ENCODE data around the gene TUBB2B. TPM values are rescaled to one million over a fixed set of nuclear protein-coding genes. Genes with fewer than 3 reads are reported as not detected.

TUBB2B gene
- total and polyA plus RNA-seq, 10 of the 15 experiments (the other 5 are each of a cell fraction or from before 2014, with no cell fraction given): 2.6 to 75.2 (median 21.2) TPM

- TF ChIP-seq, protein P1, sequence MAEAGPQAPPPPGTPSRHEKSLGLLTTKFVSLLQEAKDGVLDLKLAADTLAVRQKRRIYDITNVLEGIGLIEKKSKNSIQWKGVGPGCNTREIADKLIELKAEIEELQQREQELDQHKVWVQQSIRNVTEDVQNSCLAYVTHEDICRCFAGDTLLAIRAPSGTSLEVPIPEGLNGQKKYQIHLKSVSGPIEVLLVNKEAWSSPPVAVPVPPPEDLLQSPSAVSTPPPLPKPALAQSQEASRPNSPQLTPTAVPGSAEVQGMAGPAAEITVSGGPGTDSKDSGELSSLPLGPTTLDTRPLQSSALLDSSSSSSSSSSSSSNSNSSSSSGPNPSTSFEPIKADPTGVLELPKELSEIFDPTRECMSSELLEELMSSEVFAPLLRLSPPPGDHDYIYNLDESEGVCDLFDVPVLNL (IDR thresholded peaks at IDR 0.05; ENCODE audit: low read depth, low read length): no peak
- TF ChIP-seq, protein P2, sequence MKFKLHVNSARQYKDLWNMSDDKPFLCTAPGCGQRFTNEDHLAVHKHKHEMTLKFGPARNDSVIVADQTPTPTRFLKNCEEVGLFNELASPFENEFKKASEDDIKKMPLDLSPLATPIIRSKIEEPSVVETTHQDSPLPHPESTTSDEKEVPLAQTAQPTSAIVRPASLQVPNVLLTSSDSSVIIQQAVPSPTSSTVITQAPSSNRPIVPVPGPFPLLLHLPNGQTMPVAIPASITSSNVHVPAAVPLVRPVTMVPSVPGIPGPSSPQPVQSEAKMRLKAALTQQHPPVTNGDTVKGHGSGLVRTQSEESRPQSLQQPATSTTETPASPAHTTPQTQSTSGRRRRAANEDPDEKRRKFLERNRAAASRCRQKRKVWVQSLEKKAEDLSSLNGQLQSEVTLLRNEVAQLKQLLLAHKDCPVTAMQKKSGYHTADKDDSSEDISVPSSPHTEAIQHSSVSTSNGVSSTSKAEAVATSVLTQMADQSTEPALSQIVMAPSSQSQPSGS (IDR thresholded peaks at IDR 0.05; ENCODE audit: low read length): peak; percentile 90
- TF ChIP-seq STAT1 (conservative IDR thresholded peaks at IDR 0.05) (no peak), HCFC1 (IDR thresholded peaks at IDR 0.05; ENCODE audit: low read length) (no peak), IRF5 (IDR thresholded peaks at IDR 0.05; ENCODE audit: borderline replicate concordance) (no peak), TBL1XR1 (IDR thresholded peaks at IDR 0.05; ENCODE audit: low read depth, low read length) (peak; percentile 75; the same call in 1 of the 2 replicates), ZSCAN29 (IDR thresholded peaks at IDR 0.05) (no peak), BCLAF1 (IDR thresholded peaks at IDR 0.05) (no peak), MTA3 (IDR thresholded peaks at IDR 0.05; ENCODE audit: borderline replicate concordance, low read length) (peak; percentile 76; the same call in 1 of the 2 replicates), YBX1 (IDR thresholded peaks at IDR 0.05) (no peak), SMC3 (IDR thresholded peaks at IDR 0.05; ENCODE audit: borderline replicate concordance, low read length) (peak; percentile 23; the same call in 1 of the 2 replicates), PAX8 (IDR thresholded peaks at IDR 0.05) (no peak), RFX5 (IDR thresholded peaks at IDR 0.05; ENCODE audit: low read depth, low read length) (no peak), FOXM1 (IDR thresholded peaks at IDR 0.05; ENCODE audit: low read depth, low read length) (peak; percentile 94), RCOR1 (conservative IDR thresholded peaks at IDR 0.05; ENCODE audit: low read depth, low read length) (no peak), IKZF1 (conservative IDR thresholded peaks at IDR 0.05) (peak; percentile 98), YY1 (IDR thresholded peaks at IDR 0.05; ENCODE audit: low read depth, low read length) (no peak), SPI1 (IDR thresholded peaks at IDR 0.05; ENCODE audit: borderline replicate concordance, insufficient read depth, low read depth, low read length) (no peak), EGR1 (IDR thresholded peaks at IDR 0.05; ENCODE audit: borderline replicate concordance in 1 of 2, low read depth in 2 of 2, low read length in 2 of 2) (peak in 1 of 2 experiments; percentile 58; a peak in 1 of 3 replicates), SREBF2 (IDR thresholded peaks at IDR 0.05; ENCODE audit: low read length) (no peak), ZNF384 (IDR thresholded peaks at IDR 0.05; ENCODE audit: borderline replicate concordance, low read depth, low read length) (no peak)
- TF ChIP-seq, protein P3, sequence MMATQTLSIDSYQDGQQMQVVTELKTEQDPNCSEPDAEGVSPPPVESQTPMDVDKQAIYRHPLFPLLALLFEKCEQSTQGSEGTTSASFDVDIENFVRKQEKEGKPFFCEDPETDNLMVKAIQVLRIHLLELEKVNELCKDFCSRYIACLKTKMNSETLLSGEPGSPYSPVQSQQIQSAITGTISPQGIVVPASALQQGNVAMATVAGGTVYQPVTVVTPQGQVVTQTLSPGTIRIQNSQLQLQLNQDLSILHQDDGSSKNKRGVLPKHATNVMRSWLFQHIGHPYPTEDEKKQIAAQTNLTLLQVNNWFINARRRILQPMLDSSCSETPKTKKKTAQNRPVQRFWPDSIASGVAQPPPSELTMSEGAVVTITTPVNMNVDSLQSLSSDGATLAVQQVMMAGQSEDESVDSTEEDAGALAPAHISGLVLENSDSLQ (IDR thresholded peaks at IDR 0.05): peak; percentile 28; the same call in 1 of the 2 replicates
Measured at GRCh38 chr6:3209114-3210023, 18.1 kb downstream of the TUBB2B start (continued).

Data from GM12878 (cell line).